A375 (cell line): ENCODE results near the gene VPS39. TPM values are rescaled to one million over a fixed set of nuclear protein-coding genes. Genes with fewer than 3 reads are reported as not detected.

Experiments used
- small RNA-seq: library from RNA; depleted of rRNA; stranded (forward); fragments of <200 nt; gene quantifications from one replicate; pipeline ENCODE3, GENCODE V24; 2014
- total RNA-seq: library from RNA; depleted of rRNA; stranded (reverse); fragments of >200 nt; shearing (Covaris generic); gene quantifications from 2 replicates; pipeline ENCODE4 v1.2.3, GENCODE V29; 2014; rRNA removed

The VPS39 gene
- total RNA-seq = 20.6 and 32.8 TPM in 2 replicates

GRCh38 chr15:42207674-42208579 lies at the start of gene VPS39:
Gene VPS39, minus strand, starts transcription at chr15:42208304. Its CDS starts 151 bp downstream, at chr15:42208153.

GRCh38 chr15:42156243-42156922 lies 51.7 kb downstream of the VPS39 start, which contains the start of gene PLA2G4F:
Gene PLA2G4F, minus strand, starts transcription at chr15:42156636. Its CDS starts 87 bp downstream, at chr15:42156549.

Small RNA genes within 50 kb of the gene (small RNA-seq; reads per million reads assigned to genes)
- not detected for gene MIR627

Other genes starting within 250 kb of the VPS39 start
- 41.8 and 48.1 TPM in 2 replicates for gene EHD4, start 235.7 kb downstream of the VPS39 start, total RNA-seq
- not detected in 2 replicates for gene PLA2G4E, start 187.3 kb downstream of the VPS39 start, total RNA-seq
- gene PLA2G4D, start 113.7 kb downstream of the VPS39 start, total RNA-seq = not detected in 2 replicates
- not detected in 2 replicates for gene PLA2G4F, start 51.7 kb downstream of the VPS39 start, total RNA-seq
- gene GANC, start 64.9 kb upstream of the VPS39 start, total RNA-seq = 7.8 and 10.5 TPM in 2 replicates
- gene TMEM87A, start 65.1 kb upstream of the VPS39 start, total RNA-seq = 43.1 and 43.4 TPM in 2 replicates
- gene CAPN3, start 151.2 kb upstream of the VPS39 start, total RNA-seq = 0.08 and 1.6 TPM in 2 replicates